GM12874 (cell line): ENCODE results near the gene LNX2.

Experiments
- CTCF ChIP-seq: IDR thresholded peaks from 2 replicates; pipeline ENCODE4 v1.5.1; 2011; ENCODE audit warnings: low read depth, mild to moderate bottlenecking, control low read depth, low read length, moderate library complexity; ENCODE audit not compliant: insufficient read depth

LNX2 gene

GRCh38 chr13:27556109-27556508, 64.2 kb downstream of the LNX2 start:
- no peak for TF ChIP-seq CTCF

- TF ChIP-seq CTCF = no peak
Measured at GRCh38 chr13:27551562-27551961, 68.8 kb downstream of the LNX2 start.

- no peak for TF ChIP-seq CTCF
Measured at GRCh38 chr13:27549406-27549981, 70.8 kb downstream of the LNX2 start.

- no peak for TF ChIP-seq CTCF
Measured at GRCh38 chr13:27542220-27542619, 78.1 kb downstream of the LNX2 start.

GRCh38 chr13:27541386-27541785, 78.9 kb downstream of the LNX2 start:
- no peak for TF ChIP-seq CTCF

GRCh38 chr13:27536361-27537101, 83.8 kb downstream of the LNX2 start:
- no peak for TF ChIP-seq CTCF

- TF ChIP-seq CTCF = 0 out of 2 replicates have a peak, but pooled peaks have one; percentile 3
Measured at GRCh38 chr13:27535546-27535945, 84.8 kb downstream of the LNX2 start.
